Activated CD8-positive, alpha-beta memory T cell treated with anti-CD3 and anti-CD28 coated beads, Interleukin-2, amount 50 U/mL, for 1 hour (primary cell): ENCODE data around the gene SLC11A1.

Experiments
- DNase-seq: peaks from one replicate; pipeline ENCODE4 v3.0.0-alpha.2; 2020; ENCODE audit errors: extremely low read depth

Gene SLC11A1

DNA sequence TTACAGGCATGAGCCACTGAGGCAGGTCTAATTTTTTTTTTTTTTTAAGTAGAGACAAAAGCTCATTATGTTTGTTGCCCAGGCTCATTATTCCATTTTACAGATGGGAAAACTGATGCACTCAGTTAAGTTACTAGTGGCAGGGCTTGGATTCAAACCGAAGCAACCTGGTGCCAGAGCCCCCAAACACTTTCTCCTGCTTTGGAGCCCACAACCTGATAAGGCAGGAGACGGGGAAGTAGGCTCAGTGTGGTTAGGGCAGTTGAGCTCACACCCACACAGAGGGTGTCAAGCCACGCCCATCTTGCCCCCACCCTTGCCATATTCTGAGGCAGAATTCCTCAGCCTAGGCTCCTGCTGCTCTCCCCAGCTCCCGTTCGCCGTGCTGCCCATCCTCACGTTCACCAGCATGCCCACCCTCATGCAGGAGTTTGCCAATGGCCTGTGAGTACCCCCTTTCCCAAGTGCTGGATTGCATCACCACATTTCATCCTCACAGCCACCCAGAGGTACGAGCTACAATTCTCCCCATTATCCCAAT, 11.7 kb downstream of the SLC11A1 start:
- no peak for DNase-seq

DNA sequence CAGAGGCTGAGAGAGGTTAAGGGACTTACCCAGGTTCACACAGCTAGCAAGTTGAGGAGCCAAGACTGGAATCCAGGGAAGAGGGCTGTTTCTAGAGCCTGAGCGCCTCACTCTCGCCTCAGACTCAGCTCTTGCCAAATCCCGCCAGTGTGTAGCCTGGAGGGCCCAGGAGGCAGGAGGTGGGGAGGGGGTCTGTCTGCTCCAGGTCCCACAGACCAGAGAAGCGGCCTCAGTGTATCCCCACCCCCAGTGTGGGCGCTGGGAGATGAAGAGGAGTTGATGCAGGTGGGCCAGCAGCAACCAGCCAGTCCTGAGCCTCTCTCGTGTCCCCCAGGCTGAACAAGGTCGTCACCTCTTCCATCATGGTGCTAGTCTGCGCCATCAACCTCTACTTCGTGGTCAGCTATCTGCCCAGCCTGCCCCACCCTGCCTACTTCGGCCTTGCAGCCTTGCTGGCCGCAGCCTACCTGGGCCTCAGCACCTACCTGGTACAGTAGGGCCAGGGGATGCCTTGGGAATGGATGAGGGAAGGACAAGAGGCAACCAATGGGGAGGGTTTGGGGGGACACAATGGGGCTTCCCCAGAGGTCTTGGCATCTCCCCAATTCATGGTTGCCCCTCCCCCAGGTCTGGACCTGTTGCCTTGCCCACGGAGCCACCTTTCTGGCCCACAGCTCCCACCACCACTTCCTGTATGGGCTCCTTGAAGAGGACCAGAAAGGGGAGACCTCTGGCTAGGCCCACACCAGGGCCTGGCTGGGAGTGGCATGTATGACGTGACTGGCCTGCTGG, 12.4 kb downstream of the SLC11A1 start:
- DNase-seq: no peak

DNA sequence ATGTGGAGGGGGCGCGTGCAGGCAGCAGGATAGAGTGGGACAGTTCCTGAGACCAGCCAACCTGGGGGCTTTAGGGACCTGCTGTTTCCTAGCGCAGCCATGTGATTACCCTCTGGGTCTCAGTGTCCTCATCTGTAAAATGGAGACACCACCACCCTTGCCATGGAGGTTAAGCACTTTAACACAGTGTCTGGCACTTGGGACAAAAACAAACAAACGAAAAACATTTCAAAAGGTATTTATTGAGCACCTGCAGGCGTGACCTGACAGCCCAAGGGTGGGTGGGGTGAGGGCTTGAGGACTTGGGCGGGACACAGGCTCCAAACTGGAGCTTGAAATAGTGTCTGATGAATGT, 13.0 kb downstream of the SLC11A1 start:
- no peak for DNase-seq

GRCh38 chr2:218395456-218395825, 13.4 kb downstream of the SLC11A1 start:
- DNase-seq: no peak

- DNase-seq: peak; percentile 88
These were observed 14.0 kb downstream of the SLC11A1 start for GRCh38 chr2:218395826-218396687.

- DNase-seq: peak; percentile 70
These were observed 14.8 kb downstream of the SLC11A1 start for GRCh38 chr2:218396688-218397462.

- DNase-seq: no peak
These were observed 15.4 kb downstream of the SLC11A1 start for GRCh38 chr2:218397463-218397819.

DNA sequence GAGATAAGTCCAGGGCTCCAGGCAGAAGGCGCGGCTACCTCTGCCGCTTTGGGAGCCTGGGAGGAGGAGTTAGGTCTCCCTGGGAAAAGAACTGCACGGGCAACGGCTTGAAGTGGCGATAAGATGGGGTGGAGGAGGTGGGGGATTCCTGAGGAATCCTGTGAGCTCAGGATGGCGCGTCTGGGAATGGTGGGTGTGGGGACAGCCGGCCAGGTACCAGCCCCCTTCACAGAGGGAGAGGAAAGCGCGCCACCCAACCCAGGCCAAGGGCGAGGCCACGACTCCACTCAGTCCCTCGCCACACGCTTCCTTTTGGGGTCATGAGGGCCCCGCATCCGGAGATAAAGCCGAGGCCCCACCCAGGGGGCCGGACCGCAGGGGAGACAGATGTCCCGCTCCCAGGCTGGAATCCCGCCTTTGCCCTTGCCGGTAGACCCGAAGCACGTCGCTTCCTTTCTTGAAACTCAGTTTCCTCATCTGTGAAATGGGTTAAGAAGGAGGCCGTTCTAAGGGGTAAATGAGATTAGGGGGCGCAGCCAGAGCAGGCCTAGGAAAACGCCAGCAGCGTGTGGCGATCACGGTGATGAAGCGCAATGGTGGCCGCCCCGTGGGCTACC, 15.9 kb downstream of the SLC11A1 start:
- no peak for DNase-seq

GRCh38 chr2:218398437-218399390, 16.6 kb downstream of the SLC11A1 start:
- DNase-seq: no peak

DNA sequence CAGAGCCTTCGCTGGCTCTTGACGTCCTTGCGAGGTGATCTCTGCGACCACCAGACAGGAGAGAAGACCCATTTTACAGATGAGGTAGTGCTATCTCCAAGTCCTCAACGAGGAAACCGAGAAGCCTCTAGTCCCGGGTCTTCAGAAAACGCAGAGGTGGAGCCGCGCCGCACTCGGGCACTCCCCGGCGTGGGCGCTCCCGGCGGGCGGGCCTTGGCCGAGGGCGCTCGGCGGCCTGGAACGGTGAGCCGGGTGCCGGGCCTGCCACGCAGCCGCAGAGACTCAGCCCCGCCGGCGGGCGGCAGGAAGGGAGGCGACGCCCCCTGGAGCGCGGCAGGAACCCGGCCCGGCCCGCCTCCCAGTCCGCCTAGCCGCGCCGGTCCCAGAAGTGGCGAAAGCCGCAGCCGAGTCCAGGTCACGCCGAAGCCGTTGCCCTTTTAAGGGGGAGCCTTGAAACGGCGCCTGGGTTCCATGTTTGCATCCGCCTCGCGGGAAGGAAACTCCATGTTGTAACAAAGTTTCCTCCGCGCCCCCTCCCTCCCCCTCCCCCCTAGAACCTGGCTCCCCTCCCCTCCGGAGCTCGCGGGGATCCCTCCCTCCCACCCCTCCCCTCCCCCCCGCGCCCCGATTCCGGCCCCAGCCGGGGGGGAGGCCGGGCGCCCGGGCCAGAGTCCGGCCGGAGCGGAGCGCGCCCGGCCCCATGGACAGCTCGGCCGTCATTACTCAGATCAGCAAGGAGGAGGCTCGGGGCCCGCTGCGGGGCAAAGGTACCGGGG, 17.5 kb downstream of the SLC11A1 start, which contains the start of gene CTDSP1:
CTDSP1 (plus strand) TSS at position 478 of the 776 bp plus-strand sequence; CDS start at position 701, 223 bp downstream.
- peak; percentile 85 for DNase-seq

DNA sequence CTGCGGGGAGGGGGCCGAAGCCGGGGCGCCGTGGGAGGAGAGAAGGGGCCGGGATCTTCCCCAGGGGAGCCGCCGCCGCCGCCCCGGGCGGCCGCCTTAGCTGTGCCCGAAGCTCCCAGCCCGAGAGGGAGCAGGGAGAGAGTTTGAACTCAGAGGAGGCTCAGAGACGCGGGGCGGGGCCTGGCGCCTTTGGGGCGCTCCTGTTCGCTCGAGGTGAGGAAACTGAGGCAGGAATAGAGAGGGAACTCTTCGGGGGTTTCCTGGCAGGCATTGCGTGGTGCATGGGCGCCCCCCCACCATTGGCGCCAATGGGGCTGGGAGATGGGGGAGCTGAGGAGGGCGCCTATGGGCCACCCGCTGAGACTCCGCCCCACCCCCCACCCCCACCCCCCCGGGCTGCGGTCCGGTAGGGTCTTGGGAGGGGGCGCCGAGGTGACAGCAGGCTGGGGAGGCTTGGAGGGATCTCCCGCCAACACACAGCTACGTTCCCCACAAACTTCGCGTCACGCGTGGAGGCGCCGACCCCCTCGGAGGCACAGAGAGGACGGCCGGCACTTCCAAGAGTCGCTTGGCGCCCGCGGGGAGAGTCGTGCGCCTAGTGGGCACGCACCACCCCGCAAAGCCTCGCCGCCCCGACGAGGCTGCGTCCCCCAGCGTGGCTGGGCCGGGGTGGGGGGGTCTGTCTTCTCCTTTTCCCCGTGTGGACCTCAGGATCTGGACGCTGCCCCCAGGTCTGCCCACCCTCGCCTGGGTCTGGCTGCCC, 18.3 kb downstream of the SLC11A1 start:
- no peak for DNase-seq

- DNase-seq: no peak
These were observed 19.1 kb downstream of the SLC11A1 start for GRCh38 chr2:218400930-218401881.

- DNase-seq: no peak
These were observed 19.8 kb downstream of the SLC11A1 start for GRCh38 chr2:218401890-218402289.

- no peak for DNase-seq
These were observed 20.4 kb downstream of the SLC11A1 start for GRCh38 chr2:218402491-218402901.

GRCh38 chr2:218402911-218403411, 20.9 kb downstream of the SLC11A1 start:
- no peak for DNase-seq

GRCh38 chr2:218403810-218404209, 21.7 kb downstream of the SLC11A1 start:
- no peak for DNase-seq

GRCh38 chr2:218404351-218405085, 22.4 kb downstream of the SLC11A1 start:
- no peak for DNase-seq
